HFF-Myc (cell line): ENCODE measurements around the gene OSBPL9.
"Not testable (repeated sequence)": the region's sequence is repeated elsewhere in the genome, so short reads cannot be mapped to it uniquely, and the experiment has no call there.

Experiments used
- DNase-seq: peaks from one replicate; pipeline ENCODE4 v3.0.0-alpha.2; 2011; ENCODE audit warnings: low read depth; ENCODE audit errors: extremely low read depth
- H3K4me3 ChIP-seq: replicated peaks from 2 replicates; pipeline ENCODE4 v1.5.1; 2011; ENCODE audit warnings: low read depth, mild to moderate bottlenecking, control low read depth, low read length
- CTCF ChIP-seq: IDR thresholded peaks from 2 replicates; pipeline ENCODE4 v1.5.1; 2012; ENCODE audit warnings: mild to moderate bottlenecking, low read depth, low read length, control low read depth; ENCODE audit errors: missing control alignments

Gene OSBPL9

GRCh38 chr1:51732701-51733425, 116.0 kb downstream of the OSBPL9 start:
- TF ChIP-seq CTCF, result no peak
- no peak for DNase-seq
- no peak overlapping the region for H3K4me3 ChIP-seq

- not testable (repeated sequence) for DNase-seq, H3K4me3 ChIP-seq
Measured at GRCh38 chr1:51733426-51733774, 116.5 kb downstream of the OSBPL9 start.

- no peak for DNase-seq
- no peak overlapping the region for H3K4me3 ChIP-seq
- no peak for TF ChIP-seq CTCF
Measured at GRCh38 chr1:51733793-51734522, 117.1 kb downstream of the OSBPL9 start.

- H3K4me3 ChIP-seq, result no peak overlapping the region
- DNase-seq, result no peak
- no peak for TF ChIP-seq CTCF
Measured at GRCh38 chr1:51734896-51735745, 118.2 kb downstream of the OSBPL9 start.

GRCh38 chr1:51735746-51736254, 118.9 kb downstream of the OSBPL9 start:
- no peak for DNase-seq

GRCh38 chr1:51736702-51737101, 119.8 kb downstream of the OSBPL9 start:
- no peak for DNase-seq
- TF ChIP-seq CTCF, result no peak
- H3K4me3 ChIP-seq, result no peak overlapping the region

More at GRCh38 chr1:51735746-51736254, 118.9 kb downstream of the OSBPL9 start:
- no peak overlapping the region for H3K4me3 ChIP-seq
- no peak for TF ChIP-seq CTCF

- no peak overlapping the region for H3K4me3 ChIP-seq
- DNase-seq, result no peak
- no peak for TF ChIP-seq CTCF
Measured at GRCh38 chr1:51738681-51739080, 121.8 kb downstream of the OSBPL9 start.
